Left renal cortex interstitium (tissue), 4 donors: ENCODE measurements around the gene CDKAL1. TPM values are rescaled to one million over a fixed set of nuclear protein-coding genes. Genes with fewer than 3 reads are reported as not detected.

ENCODE experiments used
- DNase-seq, 4 donors: peaks; one replicate each; pipeline ENCODE4 v3.0.0-alpha.2; 2013; ENCODE audit warnings: low read depth in 4 of 4, low spot score in 2 of 4, missing footprints in 1 of 4
- polyA plus RNA-seq, 4 donors: library from polyadenylated mRNA; unstranded; fragments of 120-200 nt; gene quantifications; one replicate each; pipeline ENCODE4 v1.2.1, GENCODE V29; 2013; ENCODE audit not compliant: insufficient read length in 4 of 4

The CDKAL1 gene
- polyA plus RNA-seq, 4 donors: 16.3 to 20.5 (median 19.4) TPM

- DNase-seq: no peak
Observed at GRCh38 chr6:20868397-20869096, 334.3 kb downstream of the CDKAL1 start.

- DNase-seq: no peak
Observed at GRCh38 chr6:20870021-20870420, 335.8 kb downstream of the CDKAL1 start.

- no peak for DNase-seq
Observed at GRCh38 chr6:20870493-20870892, 336.2 kb downstream of the CDKAL1 start.

GRCh38 chr6:20873425-20874190 lies 339.4 kb downstream of the CDKAL1 start:
- no peak for DNase-seq

GRCh38 chr6:20875369-20875963 lies 341.2 kb downstream of the CDKAL1 start:
- no peak for DNase-seq

GRCh38 chr6:20876036-20876435 lies 341.8 kb downstream of the CDKAL1 start:
- no peak for DNase-seq

- no peak for DNase-seq
Observed at GRCh38 chr6:20876561-20876960, 342.3 kb downstream of the CDKAL1 start.

- DNase-seq: no peak
Observed at GRCh38 chr6:20877008-20877937, 343.0 kb downstream of the CDKAL1 start.

GRCh38 chr6:20879121-20879520 lies 344.9 kb downstream of the CDKAL1 start:
- DNase-seq: no peak

- no peak for DNase-seq
Observed at GRCh38 chr6:20879526-20879925, 345.3 kb downstream of the CDKAL1 start.

- DNase-seq: no peak
Observed at GRCh38 chr6:20881365-20881764, 347.1 kb downstream of the CDKAL1 start.

- no peak for DNase-seq
Observed at GRCh38 chr6:20882014-20882413, 347.8 kb downstream of the CDKAL1 start.

GRCh38 chr6:20885076-20885475 lies 350.8 kb downstream of the CDKAL1 start:
- no peak for DNase-seq

GRCh38 chr6:20891161-20891560 lies 356.9 kb downstream of the CDKAL1 start:
- DNase-seq: no peak

- DNase-seq: no peak
Observed at GRCh38 chr6:20892365-20892764, 358.1 kb downstream of the CDKAL1 start.

- no peak for DNase-seq
Observed at GRCh38 chr6:20893412-20893811, 359.2 kb downstream of the CDKAL1 start.

- DNase-seq: no peak
Observed at GRCh38 chr6:20900389-20901160, 366.3 kb downstream of the CDKAL1 start.

- DNase-seq: no peak
Observed at GRCh38 chr6:20905377-20905776, 371.1 kb downstream of the CDKAL1 start.

- no peak for DNase-seq
Observed at GRCh38 chr6:20906945-20907344, 372.7 kb downstream of the CDKAL1 start.
